ENCODE measurements around the gene MUC4. TPM values are rescaled to one million over a fixed set of nuclear protein-coding genes. Genes with fewer than 3 reads are reported as not detected.
"Not testable (repeated sequence)": the region's sequence is repeated elsewhere in the genome, so short reads cannot be mapped to it uniquely, and the experiment has no call there.

MUC4 gene
- total RNA-seq, 2 experiments from 2014 or later = 0.09 to 0.14 TPM

- ChIA-PET POLR2A (no interaction called here), CTCF (interaction anchor here (0.7 to 1.9 kb wide), 3 partner anchors 8 to 15 kb away, joined by 3 to 10 read pairs (median 8); no protein-coding TSS in a partner anchor)
- Mint-ChIP-seq H3K9me3 (ENCODE audit: low read depth) (no peaks in the 10 kb centered on the region), H3K4me3 (no peak overlapping the region), H3K36me3 (ENCODE audit: low read depth) (no peaks in the 10 kb centered on the region), H3K27me3 (no peaks in the 10 kb centered on the region), H3K4me1 (no peaks in the 10 kb centered on the region), H3K27ac (no peak overlapping the region)
- intact Hi-C loops (cut with DNase I, micrococcal nuclease) = no loop called here
- no peak for ATAC-seq
- no peak for DNase-seq
Measured at GRCh38 chr3:195834675-195835583, 23.2 kb upstream of the MUC4 start.

GRCh38 chr3:195829897-195830254 lies 18.1 kb upstream of the MUC4 start:
- Mint-ChIP-seq H3K27me3 (no peaks in the 10 kb centered on the region), H3K9me3 (ENCODE audit: low read depth) (no peaks in the 10 kb centered on the region), H3K36me3 (ENCODE audit: low read depth) (no peaks in the 10 kb centered on the region), H3K4me3 (no peak overlapping the region), H3K27ac (no peak overlapping the region), H3K4me1 (no peaks in the 10 kb centered on the region)
- DNase-seq = no peak
- CTCF ChIA-PET = interaction anchor here (2.1 kb wide), 1 partner anchor 21 kb away, joined by 6 read pairs; no protein-coding TSS in a partner anchor
- intact Hi-C loops (cut with DNase I, micrococcal nuclease) = no loop called here
- no peak for ATAC-seq
- POLR2A ChIA-PET = no interaction called here

- intact Hi-C loops (cut with DNase I, micrococcal nuclease) = no loop called here
- no peak for ATAC-seq
- ChIA-PET POLR2A (no interaction called here), CTCF (interaction anchor here (2.1 kb wide), 1 partner anchor 22 kb away, joined by 6 read pairs; no protein-coding TSS in a partner anchor)
- no peaks in the 10 kb centered on the region for H3K27me3 Mint-ChIP-seq
- no peak overlapping the region for H3K4me3 Mint-ChIP-seq
- no peak overlapping the region for H3K27ac Mint-ChIP-seq
- no peaks in the 10 kb centered on the region for H3K9me3 Mint-ChIP-seq (ENCODE audit: low read depth)
- no peak for DNase-seq
- H3K36me3 Mint-ChIP-seq (ENCODE audit: low read depth) = no peaks in the 10 kb centered on the region
- H3K4me1 Mint-ChIP-seq = no peaks in the 10 kb centered on the region
Measured at GRCh38 chr3:195828762-195829161, 17.0 kb upstream of the MUC4 start.

- intact Hi-C loops (cut with DNase I, micrococcal nuclease) = no loop called here
- Mint-ChIP-seq H3K36me3 (ENCODE audit: low read depth) (no peaks in the 10 kb centered on the region), H3K9me3 (ENCODE audit: low read depth) (no peaks in the 10 kb centered on the region), H3K4me3 (no peak overlapping the region), H3K27ac (no peak overlapping the region), H3K4me1 (no peaks in the 10 kb centered on the region), H3K27me3 (no peaks in the 10 kb centered on the region)
- ChIA-PET POLR2A (no interaction called here), CTCF (no interaction called here)
- no peak for DNase-seq
- ATAC-seq = no peak
Measured at GRCh38 chr3:195825857-195826804, 14.4 kb upstream of the MUC4 start.

- Mint-ChIP-seq H3K36me3 (ENCODE audit: low read depth) (no peaks in the 10 kb centered on the region), H3K27me3 (no peaks in the 10 kb centered on the region), H3K27ac (no peak overlapping the region), H3K9me3 (ENCODE audit: low read depth) (no peaks in the 10 kb centered on the region), H3K4me3 (no peak overlapping the region), H3K4me1 (no peaks in the 10 kb centered on the region)
- POLR2A ChIA-PET = no interaction called here
- DNase-seq (no peak), ATAC-seq (no peak)
- CTCF ChIA-PET = no interaction called here
- intact Hi-C loops (cut with DNase I, micrococcal nuclease) = no loop called here
Measured at GRCh38 chr3:195825191-195825588, 13.5 kb upstream of the MUC4 start.

- intact Hi-C loops (cut with DNase I, micrococcal nuclease); H3K27ac Mint-ChIP-seq; H3K4me3 Mint-ChIP-seq; H3K9me3 Mint-ChIP-seq (ENCODE audit: low read depth); POLR2A ChIA-PET; H3K4me1 Mint-ChIP-seq; ATAC-seq; H3K27me3 Mint-ChIP-seq; H3K36me3 Mint-ChIP-seq (ENCODE audit: low read depth); DNase-seq; CTCF ChIA-PET: not testable (repeated sequence)
Measured at GRCh38 chr3:195824425-195825190, 12.9 kb upstream of the MUC4 start.

GRCh38 chr3:195823999-195824398 lies 12.3 kb upstream of the MUC4 start:
- no peaks in the 10 kb centered on the region for H3K9me3 Mint-ChIP-seq (ENCODE audit: low read depth)
- no peak overlapping the region for H3K4me3 Mint-ChIP-seq
- H3K4me1 Mint-ChIP-seq = no peaks in the 10 kb centered on the region
- ATAC-seq (no peak), DNase-seq (no peak)
- CTCF ChIA-PET = no interaction called here
- H3K36me3 Mint-ChIP-seq (ENCODE audit: low read depth) = no peaks in the 10 kb centered on the region
- POLR2A ChIA-PET = no interaction called here
- intact Hi-C loops (cut with DNase I, micrococcal nuclease) = no loop called here
- H3K27ac Mint-ChIP-seq = no peak overlapping the region
- H3K27me3 Mint-ChIP-seq = no peaks in the 10 kb centered on the region

- ATAC-seq = no peak
- H3K4me1 Mint-ChIP-seq = no peaks in the 10 kb centered on the region
- intact Hi-C loops (cut with DNase I, micrococcal nuclease) = no loop called here
Measured at GRCh38 chr3:195823280-195823679, 11.6 kb upstream of the MUC4 start.

GRCh38 chr3:195822131-195822696 lies 10.5 kb upstream of the MUC4 start:
- intact Hi-C loops (cut with DNase I, micrococcal nuclease) = no loop called here
- POLR2A ChIA-PET = no interaction called here
- Mint-ChIP-seq H3K4me3 (no peak overlapping the region), H3K27ac (no peak overlapping the region), H3K36me3 (ENCODE audit: low read depth) (no peaks in the 10 kb centered on the region), H3K9me3 (ENCODE audit: low read depth) (no peaks in the 10 kb centered on the region), H3K27me3 (no peaks in the 10 kb centered on the region), H3K4me1 (no peaks in the 10 kb centered on the region)
- CTCF ChIA-PET = interaction anchor here (1.0 kb wide), 1 partner anchor 12 kb away, joined by 3 read pairs; no protein-coding TSS in a partner anchor
- DNase-seq (no peak), ATAC-seq (no peak)

More at GRCh38 chr3:195823280-195823679, 11.6 kb upstream of the MUC4 start:
- Mint-ChIP-seq H3K4me3 (no peak overlapping the region), H3K27me3 (no peaks in the 10 kb centered on the region), H3K36me3 (ENCODE audit: low read depth) (no peaks in the 10 kb centered on the region), H3K9me3 (ENCODE audit: low read depth) (no peaks in the 10 kb centered on the region), H3K27ac (no peak overlapping the region)
- ChIA-PET CTCF (interaction anchor here (1.0 kb wide), 1 partner anchor 11 kb away, joined by 3 read pairs; no protein-coding TSS in a partner anchor), POLR2A (no interaction called here)
- no peak for DNase-seq

GRCh38 chr3:195821403-195822130 lies 9.8 kb upstream of the MUC4 start:
- intact Hi-C loops (cut with DNase I, micrococcal nuclease) = no loop called here
- Mint-ChIP-seq H3K36me3 (ENCODE audit: low read depth) (no peaks in the 10 kb centered on the region), H3K27me3 (no peaks in the 10 kb centered on the region), H3K4me3 (no peak overlapping the region), H3K27ac (no peak overlapping the region), H3K9me3 (ENCODE audit: low read depth) (no peaks in the 10 kb centered on the region), H3K4me1 (no peaks in the 10 kb centered on the region)
- ATAC-seq = no peak
- DNase-seq = no peak
- ChIA-PET CTCF (no interaction called here), POLR2A (no interaction called here)

All from activated CD4-positive, alpha-beta T cell treated with anti-CD3 and anti-CD28 coated beads for 36 hours (primary cell).